Effector memory CD8-positive, alpha-beta T cell (primary cell): ENCODE results near the gene MZT2A.
"Not testable (repeated sequence)": the region's sequence is repeated elsewhere in the genome, so short reads cannot be mapped to it uniquely, and the experiment has no call there.

ENCODE experiments used
- ATAC-seq: fragments of 150-1000 bp; cut with Tn5 transposase; replicated peaks from 2 replicates; pipeline ENCODE4 v1.10.0; 2021; ENCODE audit warnings: mild to moderate bottlenecking, moderate library complexity
- DNase-seq, 3 experiments: peaks; one replicate each; pipeline ENCODE4 v3.0.0; 2021
- H3K27ac Mint-ChIP-seq, 2 donors: one replicate each; pipeline ENCODE4 v1.8.0; 2022; ENCODE audit warnings: mild to moderate bottlenecking in 2 of 2, mixed read lengths in 2 of 2, moderate library complexity in 2 of 2
- H3K27me3 Mint-ChIP-seq, 2 donors: one replicate each; pipeline ENCODE4 v1.8.0; 2022; ENCODE audit warnings: mixed read lengths in 2 of 2
- H3K36me3 Mint-ChIP-seq: one replicate; pipeline ENCODE4 v1.8.0; 2022; ENCODE audit warnings: mild to moderate bottlenecking, moderate library complexity, mixed read lengths; ENCODE audit not compliant: insufficient read depth
- H3K4me1 Mint-ChIP-seq, 2 donors: one replicate each; pipeline ENCODE4 v1.8.0; 2022; ENCODE audit warnings: low read depth in 2 of 2, mixed read lengths in 2 of 2
- H3K4me3 Mint-ChIP-seq, 2 donors: one replicate each; pipeline ENCODE4 v1.8.0; 2022; ENCODE audit warnings: mild to moderate bottlenecking in 2 of 2, mixed read lengths in 2 of 2, moderate library complexity in 2 of 2
- H3K9me3 Mint-ChIP-seq, 2 donors: one replicate each; pipeline ENCODE4 v1.8.0; 2022; ENCODE audit warnings: mixed read lengths in 2 of 2

Gene MZT2A

DNA sequence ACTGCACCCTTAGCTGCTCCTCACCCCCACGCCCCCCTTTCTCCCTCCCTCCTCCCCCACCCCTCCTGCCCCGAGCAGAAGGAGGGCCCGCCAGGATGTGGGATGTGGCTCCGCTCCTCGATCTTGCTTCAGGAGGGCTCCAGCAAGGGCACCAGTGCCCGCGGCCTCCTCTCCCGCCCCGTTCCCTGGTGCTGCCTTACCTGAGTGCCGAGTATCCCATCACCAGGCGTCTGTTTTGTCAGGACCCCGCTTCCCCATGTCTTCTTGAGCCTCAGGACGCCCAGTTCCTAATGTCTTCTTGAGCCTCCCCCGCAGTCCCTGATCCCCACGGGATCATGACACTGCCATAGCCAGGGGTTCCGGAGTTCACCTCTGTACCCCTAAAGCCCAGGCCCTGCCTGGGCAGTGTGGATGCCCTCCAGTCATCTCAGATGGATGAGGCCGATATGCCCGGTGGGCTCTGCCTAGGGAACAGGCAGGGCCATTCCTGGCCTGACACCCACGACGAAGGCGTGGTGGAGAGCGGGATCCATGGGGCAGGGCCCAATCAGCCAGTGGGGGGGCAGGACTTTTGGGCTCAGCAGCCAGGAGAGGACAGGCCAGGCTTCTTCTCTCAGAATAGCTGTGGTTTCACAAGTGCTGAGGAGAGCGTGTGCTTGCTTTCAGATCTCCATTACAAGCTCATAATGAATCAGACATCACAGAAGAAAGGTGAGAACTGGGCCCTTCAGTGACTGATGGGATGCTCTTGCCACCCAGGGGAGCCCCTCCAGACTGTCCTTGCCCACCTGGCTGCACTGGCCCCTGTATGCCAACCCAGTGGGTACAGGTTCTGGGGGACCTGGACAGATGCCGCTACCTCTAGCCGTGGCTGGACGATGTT is 37.0 kb upstream of the MZT2A start:
- not testable (repeated sequence) for DNase-seq
- peak; percentile 8 for ATAC-seq

DNA sequence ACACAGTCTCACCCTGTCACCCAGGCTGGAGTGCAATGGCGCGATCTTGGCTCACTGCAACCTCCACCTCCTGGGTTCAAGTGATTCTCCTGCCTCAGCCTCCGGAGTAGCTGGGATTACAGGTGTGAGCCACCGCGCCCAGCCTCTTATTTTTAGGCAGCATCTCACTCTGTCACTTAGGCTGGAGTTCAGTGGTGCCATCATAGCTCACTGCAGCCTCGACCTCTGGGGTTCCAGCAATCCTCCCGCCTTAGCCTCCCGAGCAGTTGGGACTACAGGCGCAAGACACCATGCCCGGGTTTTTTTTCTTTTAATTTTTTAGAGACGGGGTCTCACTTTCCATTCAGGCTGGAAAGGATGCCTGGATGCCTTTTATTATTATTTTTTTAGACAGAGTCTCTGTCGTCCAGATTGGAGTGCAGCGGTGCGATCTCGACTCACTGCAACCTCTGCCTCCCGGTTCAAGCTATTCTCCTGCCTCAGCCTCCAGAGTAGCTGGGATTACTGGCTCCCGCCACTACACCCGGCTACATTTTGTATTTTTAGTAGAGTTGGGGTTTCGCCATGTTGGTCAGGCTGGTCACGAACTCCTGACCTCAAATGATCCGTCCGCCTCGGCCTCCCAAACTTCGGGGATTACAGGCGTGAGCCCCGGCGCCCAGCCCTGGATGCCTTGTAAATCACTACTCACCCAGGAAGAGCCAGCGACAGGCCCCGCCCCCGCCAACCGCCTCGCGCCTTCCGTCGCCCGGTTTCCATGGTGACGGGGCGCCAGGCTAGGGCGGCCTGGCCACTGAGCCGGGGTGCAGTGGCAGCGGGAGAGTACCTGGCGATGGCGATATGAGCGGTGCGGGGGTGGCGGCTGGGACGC is 35.2 kb upstream of the MZT2A start, which contains the start of gene CCDC74A:
Gene CCDC74A, plus strand, starts transcription at position 758 of the 871 bp plus-strand sequence. Its CDS starts 83 bp downstream, at position 841.
- peak; percentile 72 to 80 (median 77) for DNase-seq
- H3K9me3 Mint-ChIP-seq, H3K27me3 Mint-ChIP-seq: not testable (repeated sequence)
- H3K4me1 Mint-ChIP-seq: peaks cover 11 to 15% of the 10 kb centered on the region in 2 donors
- peak; percentile 93 for ATAC-seq
- H3K4me3 Mint-ChIP-seq: peak within 1 kb of the TSS; percentile 88 to 92
- peak within 1 kb of the TSS; percentile 85 to 88 for H3K27ac Mint-ChIP-seq
- peaks cover 11% of the 10 kb centered on the region for H3K36me3 Mint-ChIP-seq

More for the DNA sequence above, 37.0 kb upstream of the MZT2A start:
- peaks cover 11% of the 10 kb centered on the region for H3K36me3 Mint-ChIP-seq
- peak overlapping the region; percentile 65 to 85 for H3K27ac Mint-ChIP-seq
- peaks cover 11 to 15% of the 10 kb centered on the region in 2 donors for H3K4me1 Mint-ChIP-seq
- peak overlapping the region; percentile 88 to 92 for H3K4me3 Mint-ChIP-seq
- not testable (repeated sequence) for H3K27me3 Mint-ChIP-seq, H3K9me3 Mint-ChIP-seq

DNA sequence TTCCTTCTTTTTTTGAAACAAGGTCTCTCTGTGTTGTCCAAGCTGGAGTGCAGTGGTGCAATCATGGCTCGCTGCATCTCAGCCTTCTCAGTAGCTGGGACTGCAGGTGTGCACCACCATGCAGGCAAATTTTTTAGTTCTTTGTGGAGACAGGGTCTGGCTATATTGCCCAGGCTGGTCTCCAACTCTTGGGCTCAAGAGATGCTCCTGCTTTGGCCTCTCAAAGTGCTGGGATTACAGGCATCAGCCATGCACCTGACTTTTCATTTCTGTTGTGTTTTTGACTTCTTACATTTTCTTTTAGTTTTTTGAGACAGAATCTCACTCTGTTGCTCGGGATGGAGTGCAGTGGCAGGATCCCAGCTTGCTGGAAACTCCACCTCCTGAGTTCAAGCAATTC is 33.1 kb upstream of the MZT2A start:
- not testable (repeated sequence) for H3K9me3 Mint-ChIP-seq, ATAC-seq, H3K27ac Mint-ChIP-seq, H3K27me3 Mint-ChIP-seq, DNase-seq, H3K4me3 Mint-ChIP-seq
- Mint-ChIP-seq H3K4me1 (peaks cover 11 to 15% of the 10 kb centered on the region in 2 donors), H3K36me3 (peaks cover 23% of the 10 kb centered on the region)

DNA sequence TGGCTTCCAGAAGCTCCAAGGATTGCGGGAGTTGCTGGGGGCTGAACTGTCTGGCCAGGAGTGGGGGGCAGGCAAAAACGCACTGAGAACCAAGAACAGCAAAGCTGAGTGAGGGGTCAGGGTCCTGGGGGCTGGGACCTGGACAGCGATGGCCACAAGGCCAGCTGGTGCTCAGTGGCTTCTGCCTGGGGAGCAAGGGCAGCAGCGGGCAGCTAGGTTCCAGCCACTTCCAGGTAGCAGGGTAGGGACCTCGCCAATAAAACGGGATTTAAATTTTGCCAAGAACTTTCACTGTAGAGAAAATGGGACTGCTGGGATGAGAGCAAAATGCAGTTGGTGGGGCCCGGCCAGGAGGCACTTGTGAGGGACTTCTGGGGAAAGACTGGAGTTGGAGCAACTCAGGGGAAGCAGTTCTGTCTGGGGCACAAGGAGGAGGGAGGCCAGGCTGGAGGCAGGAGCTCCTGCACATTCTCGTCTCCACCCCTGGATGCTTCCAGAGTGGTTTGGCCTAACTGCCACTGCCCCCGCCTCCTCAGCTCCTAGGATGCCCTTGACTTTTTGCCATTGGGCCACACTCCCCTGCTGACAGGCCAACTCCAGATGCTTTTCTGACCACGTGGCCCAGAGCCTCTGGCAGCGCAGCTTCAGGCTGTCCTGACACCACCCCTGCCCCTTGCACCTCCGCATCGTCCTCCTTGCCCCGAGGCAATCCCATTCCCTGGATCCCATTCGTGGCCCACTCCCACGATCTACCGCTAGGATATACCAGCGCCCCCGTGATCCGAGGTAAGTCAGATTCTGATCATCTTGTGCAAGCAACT is 30.0 kb upstream of the MZT2A start:
- no peak for ATAC-seq
- Mint-ChIP-seq H3K4me1 (no peaks in the 10 kb centered on the region), H3K27me3 (no peaks in the 10 kb centered on the region)

DNA sequence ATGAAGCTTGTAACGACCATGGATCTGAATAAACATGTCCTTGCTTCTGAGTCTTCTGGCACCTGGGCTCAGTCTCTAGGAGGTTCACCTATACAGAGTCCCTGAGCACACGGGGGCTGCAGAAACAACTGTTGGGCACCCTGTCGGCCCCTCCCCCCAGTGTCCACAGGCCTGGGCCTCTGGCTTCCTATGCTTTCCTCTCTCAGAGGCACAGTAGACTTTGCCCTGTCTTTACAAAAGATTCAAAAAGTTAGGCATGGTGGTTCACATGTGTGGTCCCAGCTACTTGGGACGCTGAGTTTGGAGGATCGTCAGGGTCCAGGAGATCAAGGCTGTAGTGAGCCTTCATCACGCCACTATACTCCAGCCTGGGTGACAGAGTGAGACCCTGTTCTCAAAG is 29.3 kb upstream of the MZT2A start:
- DNase-seq, ATAC-seq, H3K4me1 Mint-ChIP-seq, H3K9me3 Mint-ChIP-seq, H3K4me3 Mint-ChIP-seq, H3K27me3 Mint-ChIP-seq: not testable (repeated sequence)
- Mint-ChIP-seq H3K36me3 (peaks cover 34% of the 10 kb centered on the region), H3K27ac (peak overlapping the region in 1 of 2 donors; percentile 79)

More for the DNA sequence above, 30.0 kb upstream of the MZT2A start:
- no peak for DNase-seq
- Mint-ChIP-seq H3K27ac (peak overlapping the region in 1 of 2 donors; percentile 79), H3K4me3 (no peak overlapping the region), H3K36me3 (peaks cover 30% of the 10 kb centered on the region), H3K9me3 (no peaks in the 10 kb centered on the region)

DNA sequence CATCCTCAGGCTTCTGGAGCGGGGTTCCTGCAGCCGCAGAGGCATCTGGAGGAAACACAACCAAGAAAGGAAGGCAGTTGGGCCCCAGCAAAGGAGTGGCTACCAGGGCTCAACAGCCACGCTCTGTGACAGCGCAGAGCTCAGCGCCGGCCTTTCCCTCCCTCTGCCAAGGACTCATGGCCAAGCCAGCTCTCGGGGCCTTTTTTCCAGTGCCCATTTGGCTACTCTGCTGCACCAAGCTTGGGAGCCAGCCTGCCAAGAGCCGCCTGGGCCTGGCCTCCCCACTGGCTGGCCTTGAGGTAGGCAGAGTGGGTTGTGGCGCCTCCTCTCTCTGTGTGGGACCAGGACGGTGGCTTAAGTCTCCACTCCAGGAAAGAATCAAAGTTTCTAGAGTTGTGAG is 28.3 kb upstream of the MZT2A start:
- no peak for DNase-seq
- H3K36me3 Mint-ChIP-seq: peaks cover 40% of the 10 kb centered on the region
- H3K27ac Mint-ChIP-seq: no peak overlapping the region
- no peaks in the 10 kb centered on the region for H3K9me3 Mint-ChIP-seq
- H3K27me3 Mint-ChIP-seq: no peaks in the 10 kb centered on the region
- no peak for ATAC-seq
- H3K4me3 Mint-ChIP-seq: no peak overlapping the region
- H3K4me1 Mint-ChIP-seq: no peaks in the 10 kb centered on the region

DNA sequence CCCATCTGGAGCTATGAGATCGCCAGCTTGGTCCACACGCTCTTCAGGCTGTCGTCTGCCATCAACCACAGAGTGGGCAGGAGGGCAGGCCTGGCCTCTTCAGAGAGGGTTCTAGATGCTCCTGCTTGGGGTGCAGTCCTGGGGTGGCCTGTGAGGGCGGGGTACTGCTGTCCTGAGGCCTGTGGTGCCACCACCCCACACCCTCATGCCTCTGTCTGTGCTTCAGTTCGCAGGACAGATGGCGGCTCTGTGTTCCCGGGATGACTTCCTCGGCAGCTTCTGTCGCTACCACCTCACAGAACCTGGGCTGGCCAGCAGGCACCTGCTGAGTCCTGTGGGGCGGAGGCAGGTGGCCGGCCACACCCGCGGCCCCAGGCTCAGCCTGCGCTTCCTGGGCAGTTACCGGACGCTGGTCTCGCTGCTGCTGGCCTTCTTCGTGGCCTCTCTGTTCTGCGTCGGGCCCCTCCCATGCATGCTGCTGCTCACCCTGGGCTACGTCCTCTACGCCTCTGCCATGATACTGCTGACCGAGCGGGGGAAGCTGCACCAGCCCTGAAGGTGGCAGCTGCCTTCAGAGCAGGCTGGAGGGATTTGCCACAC is 27.8 kb upstream of the MZT2A start:
- not testable (repeated sequence) for DNase-seq
- peaks cover 40% of the 10 kb centered on the region for H3K36me3 Mint-ChIP-seq

DNA sequence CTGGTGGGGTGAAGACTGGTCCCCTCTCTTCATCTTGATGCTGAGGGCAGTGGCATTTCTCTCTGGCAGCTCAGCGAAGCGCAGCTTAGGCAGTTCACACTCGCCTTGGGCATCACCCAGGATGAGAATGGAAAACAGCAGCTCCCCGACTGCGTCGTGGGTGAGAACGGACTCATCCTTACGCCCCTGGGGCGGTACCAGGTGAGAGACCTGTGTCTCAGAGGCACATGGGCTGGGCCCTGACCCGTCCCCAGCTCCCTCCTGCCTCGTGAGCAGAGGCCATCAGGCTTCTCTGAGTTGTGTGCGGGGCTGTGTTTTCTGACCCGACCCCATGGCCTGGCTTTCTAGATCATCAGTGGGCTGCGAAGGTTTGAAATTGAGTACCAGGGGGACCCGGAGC is 27.3 kb upstream of the MZT2A start:
- no peak for ATAC-seq
- no peak overlapping the region for H3K4me3 Mint-ChIP-seq
- H3K27me3 Mint-ChIP-seq: no peaks in the 10 kb centered on the region

More for the DNA sequence above, 27.8 kb upstream of the MZT2A start:
- H3K27me3 Mint-ChIP-seq, H3K9me3 Mint-ChIP-seq, H3K4me1 Mint-ChIP-seq, ATAC-seq, H3K4me3 Mint-ChIP-seq, H3K27ac Mint-ChIP-seq: not testable (repeated sequence)

DNA sequence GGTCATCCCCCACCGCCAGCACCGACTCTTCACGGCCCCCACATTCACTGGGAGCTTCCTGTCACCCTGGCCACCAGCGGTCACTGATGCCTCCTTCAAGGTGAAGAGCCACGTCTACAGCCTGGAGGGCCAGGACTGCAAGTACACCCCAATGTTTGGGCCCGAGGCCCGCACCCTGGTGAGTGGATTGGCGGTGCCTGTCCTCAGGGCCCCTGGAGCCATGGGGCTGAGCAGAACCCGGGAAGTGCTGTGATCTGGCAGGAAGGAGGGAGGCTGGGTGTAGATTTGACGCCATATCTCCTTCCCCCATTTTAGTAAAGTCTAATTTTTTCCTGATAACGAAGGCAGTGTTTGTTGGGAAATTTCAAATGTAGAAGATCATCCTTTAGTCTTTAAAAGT is 26.3 kb upstream of the MZT2A start:
- not testable (repeated sequence) for DNase-seq, H3K27me3 Mint-ChIP-seq, H3K9me3 Mint-ChIP-seq, H3K4me3 Mint-ChIP-seq, H3K4me1 Mint-ChIP-seq, ATAC-seq
- peak overlapping the region in 1 of 2 donors; percentile 30 for H3K27ac Mint-ChIP-seq
- H3K36me3 Mint-ChIP-seq: peaks cover 46% of the 10 kb centered on the region

More for the DNA sequence above, 27.3 kb upstream of the MZT2A start:
- DNase-seq: no peak
- Mint-ChIP-seq H3K9me3 (no peaks in the 10 kb centered on the region), H3K27ac (no peak overlapping the region), H3K36me3 (peaks cover 40% of the 10 kb centered on the region), H3K4me1 (peaks cover 0 to 2% of the 10 kb centered on the region in 2 donors)

DNA sequence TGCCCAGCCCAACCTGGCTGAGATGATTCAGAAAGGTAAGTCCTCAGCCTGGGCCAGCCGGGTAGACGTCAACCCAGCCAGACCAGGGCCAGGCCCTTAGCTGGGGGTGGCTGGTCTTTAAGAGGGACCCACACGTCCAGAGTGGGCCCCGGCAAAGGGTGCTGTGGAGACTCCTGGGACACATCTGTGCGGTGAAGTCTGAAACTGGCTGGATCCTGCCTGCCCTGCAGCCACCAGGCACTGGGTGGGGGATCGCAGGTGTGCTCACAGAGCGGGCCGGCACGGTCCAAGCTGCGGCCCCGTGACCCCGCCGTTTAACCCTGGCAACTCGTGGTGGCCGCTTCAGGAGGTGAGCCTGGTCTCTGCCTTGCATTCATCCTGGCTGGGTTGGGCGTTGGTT is 25.7 kb upstream of the MZT2A start:
- H3K4me1 Mint-ChIP-seq, H3K9me3 Mint-ChIP-seq, ATAC-seq, H3K27me3 Mint-ChIP-seq, H3K4me3 Mint-ChIP-seq, DNase-seq: not testable (repeated sequence)
- Mint-ChIP-seq H3K27ac (peak overlapping the region in 1 of 2 donors; percentile 57), H3K36me3 (peaks cover 53% of the 10 kb centered on the region)

DNA sequence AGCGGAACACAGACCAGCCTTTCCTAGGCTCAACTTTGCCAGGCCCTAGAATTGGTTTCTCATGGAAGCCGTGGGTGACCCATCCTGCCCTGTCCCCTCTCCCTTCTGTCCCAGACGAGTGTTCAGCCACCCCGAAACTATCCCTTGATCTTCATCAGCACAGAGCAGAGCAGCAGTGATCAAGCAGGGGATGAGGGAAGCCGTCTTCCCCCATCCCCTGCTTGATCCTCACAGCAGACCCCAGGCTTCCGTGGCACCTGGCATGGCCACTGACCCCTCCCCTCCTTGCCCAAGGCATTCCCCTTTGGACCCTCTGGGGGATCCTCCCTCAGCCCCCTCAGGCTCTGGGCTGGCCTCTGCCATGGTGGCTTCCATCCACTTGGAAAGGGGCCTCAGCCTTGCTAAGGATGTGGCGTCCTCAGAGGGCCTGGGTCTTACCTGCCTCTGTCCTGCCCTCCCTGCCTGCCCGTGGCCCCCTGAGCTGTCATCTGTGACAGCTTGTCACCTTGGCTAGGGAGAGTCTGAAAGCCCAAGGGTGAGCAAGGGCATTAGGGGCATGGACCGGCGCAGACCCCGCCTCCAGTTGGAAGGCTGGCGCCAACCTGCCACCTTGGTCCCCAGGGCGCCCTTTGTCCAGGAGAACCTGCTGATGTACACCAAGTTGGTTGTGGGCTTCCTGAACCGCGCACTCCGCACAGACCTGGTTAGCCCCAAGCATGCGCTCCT is 25.1 kb upstream of the MZT2A start:
- no peak for DNase-seq
- Mint-ChIP-seq H3K27me3 (no peaks in the 10 kb centered on the region), H3K4me1 (peaks cover 6 to 8% of the 10 kb centered on the region in 2 donors), H3K27ac (peak overlapping the region in 1 of 2 donors; percentile 57), H3K36me3 (peaks cover 52% of the 10 kb centered on the region), H3K9me3 (no peaks in the 10 kb centered on the region), H3K4me3 (no peak overlapping the region)
- no peak for ATAC-seq

DNA sequence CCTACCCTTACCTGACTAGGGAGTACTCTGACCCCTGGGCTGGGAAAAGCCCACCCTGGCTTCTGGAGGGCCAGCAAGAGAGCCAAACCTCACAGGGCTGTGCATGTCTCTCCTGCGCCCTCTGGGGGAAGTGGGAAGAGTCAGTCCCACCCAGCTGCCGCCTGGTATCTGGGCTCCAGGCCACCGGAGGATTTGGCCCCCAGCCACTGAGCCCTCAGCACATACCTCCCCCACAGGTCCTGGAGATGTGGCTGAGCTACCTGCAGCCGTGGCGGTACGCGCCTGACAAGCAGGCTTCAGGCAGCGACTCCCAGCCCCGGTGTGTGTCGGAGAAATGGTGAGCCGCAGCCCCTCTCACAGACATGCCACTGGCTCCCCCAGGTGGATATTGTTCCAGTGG is 24.4 kb upstream of the MZT2A start:
- not testable (repeated sequence) for H3K27me3 Mint-ChIP-seq, H3K27ac Mint-ChIP-seq, H3K4me1 Mint-ChIP-seq, DNase-seq, H3K9me3 Mint-ChIP-seq, H3K4me3 Mint-ChIP-seq
- peak; percentile 16 for ATAC-seq
- H3K36me3 Mint-ChIP-seq: peaks cover 46% of the 10 kb centered on the region
